DND-41 (cell line): Measurements from ENCODE around the gene VENTX.

Source experiments
- ATAC-seq: fragments of 200-7000 bp; cut with Tn5 transposase; 3 replicates; pipeline ENCODE4 v1.9.1; 2021; ENCODE audit warnings: low read depth; ENCODE audit not compliant: insufficient read depth
- DNase-seq: peaks from one replicate; pipeline ENCODE4 v3.0.0-alpha.2; 2020
- H2AFZ ChIP-seq: 2 replicates; pipeline ENCODE4 v1.6.0; 2012; ENCODE audit warnings: low read depth, low read length
- H3K27ac ChIP-seq: 2 replicates; pipeline ENCODE4 v1.5.1; 2012; ENCODE audit warnings: low read length, inconsistent platforms
- H3K27me3 ChIP-seq: fragments of 200-600 bp; sonication (generic); 2 replicates; pipeline ENCODE4 v1.6.0; 2012; ENCODE audit warnings: low read length, mild to moderate bottlenecking, inconsistent platforms; ENCODE audit not compliant: insufficient read depth, poor library complexity
- H3K36me3 ChIP-seq: 2 replicates; pipeline ENCODE4 v1.5.1; 2012; ENCODE audit warnings: low read length, inconsistent platforms; ENCODE audit not compliant: insufficient read depth
- H3K4me1 ChIP-seq: 2 replicates; pipeline ENCODE4 v1.5.1; 2012; ENCODE audit warnings: mild to moderate bottlenecking, low read length; ENCODE audit not compliant: insufficient read depth
- H3K4me2 ChIP-seq: 2 replicates; pipeline ENCODE4 v1.6.0; 2012; ENCODE audit warnings: mild to moderate bottlenecking, moderate library complexity, low read length, inconsistent platforms; ENCODE audit not compliant: insufficient read depth
- H3K4me3 ChIP-seq, 2 experiments: fragments of 200-600 bp in 1 of 2; shearing (Covaris generic) in 1 of 2; 2 replicates each; pipeline ENCODE4 v1.5.1; 2012 to 2016; ENCODE audit warnings: inconsistent platforms in 2 of 2, low read length in 2 of 2, mild to moderate bottlenecking in 2 of 2, low read depth in 1 of 2, moderate library complexity in 1 of 2
- H3K79me2 ChIP-seq: 2 replicates; pipeline ENCODE4 v1.6.0; 2012; ENCODE audit warnings: low read length, inconsistent platforms; ENCODE audit not compliant: insufficient read depth
- H3K9ac ChIP-seq: 2 replicates; pipeline ENCODE4 v1.6.0; 2012; ENCODE audit warnings: low read depth, mild to moderate bottlenecking, inconsistent platforms, low read length, moderate library complexity
- H3K9me3 ChIP-seq: 2 replicates; pipeline ENCODE4 v1.5.1; 2012; ENCODE audit warnings: low read length, moderate library complexity, mild to moderate bottlenecking, inconsistent platforms; ENCODE audit not compliant: insufficient read depth, severe bottlenecking
- H4K20me1 ChIP-seq: 2 replicates; pipeline ENCODE4 v1.6.0; 2012; ENCODE audit warnings: low read length; ENCODE audit not compliant: insufficient read depth
- EZH2 ChIP-seq: IDR thresholded peaks from 3 replicates; pipeline ENCODE4 v1.6.1; 2012; ENCODE audit warnings: borderline replicate concordance, low read depth, mild to moderate bottlenecking, moderate library complexity, low read length, inconsistent platforms; ENCODE audit not compliant: severe bottlenecking
- TF ChIP-seq, protein P1 (sequence below): IDR thresholded peaks from 2 replicates; pipeline ENCODE4 v1.5.1; 2012; ENCODE audit warnings: borderline replicate concordance, low read length, moderate library complexity, mild to moderate bottlenecking; ENCODE audit not compliant: poor library complexity, severe bottlenecking; ENCODE audit errors: extremely low read depth

The VENTX gene

DNA sequence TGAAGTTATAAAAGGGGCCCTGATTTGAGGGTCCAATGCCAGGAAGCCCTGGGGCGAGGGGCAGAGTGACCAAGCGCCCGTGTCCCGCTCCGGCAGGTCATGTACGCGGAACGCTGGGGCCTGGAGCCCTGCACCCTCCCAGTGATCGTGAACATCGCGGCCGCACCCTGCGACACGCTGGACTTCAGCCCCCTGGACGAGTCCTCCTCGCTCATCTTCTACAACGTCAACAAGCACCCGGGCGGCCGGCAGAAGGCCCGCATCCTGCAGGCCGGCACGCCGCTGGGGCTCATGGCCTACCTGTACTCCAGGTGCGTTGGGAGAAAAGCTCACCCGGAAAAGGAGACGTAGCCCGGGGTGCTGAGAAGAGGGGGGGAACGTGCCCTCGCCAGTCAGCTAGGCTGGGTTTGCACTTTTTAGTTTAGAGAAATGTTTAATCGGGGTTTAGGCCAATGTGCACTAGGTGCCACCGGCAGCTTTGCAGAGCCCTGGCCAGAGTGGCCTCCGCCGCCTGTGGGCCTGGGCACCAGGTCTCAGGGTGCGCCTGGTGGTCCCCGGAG, 30.5 kb upstream of the VENTX start:
- ATAC-seq, result no peak
- no peak for DNase-seq
- Histone ChIP-seq H3K9me3 (no peaks in the 10 kb centered on the region), H3K27me3 (no peaks in the 10 kb centered on the region), H3K4me1 (no peaks in the 10 kb centered on the region), H3K9ac (no peak overlapping the region), H4K20me1 (peaks cover 7% of the 10 kb centered on the region; the same call in 1 of the 2 replicates), H3K4me2 (no peak overlapping the region), H3K36me3 (no peaks in the 10 kb centered on the region), H2AFZ (no peak overlapping the region), H3K27ac (no peak overlapping the region), H3K4me3 (no peak overlapping the region), H3K79me2 (no peaks in the 10 kb centered on the region)
- TF ChIP-seq, protein P1, sequence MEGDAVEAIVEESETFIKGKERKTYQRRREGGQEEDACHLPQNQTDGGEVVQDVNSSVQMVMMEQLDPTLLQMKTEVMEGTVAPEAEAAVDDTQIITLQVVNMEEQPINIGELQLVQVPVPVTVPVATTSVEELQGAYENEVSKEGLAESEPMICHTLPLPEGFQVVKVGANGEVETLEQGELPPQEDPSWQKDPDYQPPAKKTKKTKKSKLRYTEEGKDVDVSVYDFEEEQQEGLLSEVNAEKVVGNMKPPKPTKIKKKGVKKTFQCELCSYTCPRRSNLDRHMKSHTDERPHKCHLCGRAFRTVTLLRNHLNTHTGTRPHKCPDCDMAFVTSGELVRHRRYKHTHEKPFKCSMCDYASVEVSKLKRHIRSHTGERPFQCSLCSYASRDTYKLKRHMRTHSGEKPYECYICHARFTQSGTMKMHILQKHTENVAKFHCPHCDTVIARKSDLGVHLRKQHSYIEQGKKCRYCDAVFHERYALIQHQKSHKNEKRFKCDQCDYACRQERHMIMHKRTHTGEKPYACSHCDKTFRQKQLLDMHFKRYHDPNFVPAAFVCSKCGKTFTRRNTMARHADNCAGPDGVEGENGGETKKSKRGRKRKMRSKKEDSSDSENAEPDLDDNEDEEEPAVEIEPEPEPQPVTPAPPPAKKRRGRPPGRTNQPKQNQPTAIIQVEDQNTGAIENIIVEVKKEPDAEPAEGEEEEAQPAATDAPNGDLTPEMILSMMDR, result no peak
- TF ChIP-seq EZH2, result no peak

DNA sequence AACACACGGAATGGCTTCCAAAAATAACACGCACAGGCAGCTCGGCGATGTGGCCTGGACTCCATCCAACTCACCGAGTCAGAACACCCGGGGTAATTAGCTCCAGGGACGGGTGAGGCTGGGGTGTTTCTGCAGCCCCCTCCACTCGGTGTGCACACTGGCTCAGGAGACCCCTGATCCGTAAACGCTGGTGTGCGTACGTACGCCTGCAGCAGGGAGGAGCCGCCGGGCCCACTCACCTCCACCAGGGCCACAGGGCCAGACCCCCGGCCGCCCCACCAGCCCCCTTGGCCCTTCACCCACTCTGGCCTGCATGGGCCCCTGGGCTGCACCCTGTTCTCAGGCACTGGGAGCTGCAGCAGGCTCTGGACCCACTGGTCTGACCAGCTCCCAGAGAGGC, 30.0 kb upstream of the VENTX start:
- H3K9ac ChIP-seq, result no peak overlapping the region
- H3K27me3 ChIP-seq, result no peaks in the 10 kb centered on the region
- H3K36me3 ChIP-seq, result no peaks in the 10 kb centered on the region
- no peak overlapping the region for H3K4me2 ChIP-seq
- H3K79me2 ChIP-seq, result no peaks in the 10 kb centered on the region
- H4K20me1 ChIP-seq, result peaks cover 7% of the 10 kb centered on the region; the same call in 1 of the 2 replicates
- no peak overlapping the region for H2AFZ ChIP-seq
- DNase-seq (no peak), ATAC-seq (no peak)
- no peak overlapping the region for H3K27ac ChIP-seq
- H3K9me3 ChIP-seq, result no peaks in the 10 kb centered on the region
- no peak overlapping the region for H3K4me3 ChIP-seq
- no peaks in the 10 kb centered on the region for H3K4me1 ChIP-seq
- TF ChIP-seq EZH2, result no peak
- TF ChIP-seq, protein P1, result no peak

DNA sequence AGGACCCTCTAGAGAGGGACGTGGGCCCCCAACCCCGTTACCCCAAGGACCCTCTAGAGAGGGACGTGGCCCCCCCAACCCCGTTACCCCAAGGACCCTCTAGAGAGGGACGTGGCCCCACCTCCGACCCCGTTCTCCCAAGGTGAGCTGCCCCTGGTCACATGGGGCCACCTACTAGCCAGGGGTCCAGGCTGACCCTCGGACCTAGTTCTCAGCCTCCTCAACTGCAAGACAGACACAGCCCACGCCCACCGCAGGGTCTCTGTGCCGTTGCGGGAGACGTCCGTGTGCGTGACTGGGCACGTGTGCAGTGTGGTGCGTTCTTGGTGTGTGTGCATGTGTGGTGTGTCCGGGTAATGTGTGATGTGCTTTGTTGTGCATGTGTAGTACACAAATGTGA, 29.2 kb upstream of the VENTX start:
- H4K20me1 ChIP-seq, result peaks cover 7% of the 10 kb centered on the region; the same call in 1 of the 2 replicates
- DNase-seq (no peak), ATAC-seq (no peak)
- no peaks in the 10 kb centered on the region for H3K27me3 ChIP-seq
- no peaks in the 10 kb centered on the region for H3K79me2 ChIP-seq
- TF ChIP-seq, protein P1, result no peak
- no peak for TF ChIP-seq EZH2
- H3K36me3 ChIP-seq, result no peaks in the 10 kb centered on the region
- H3K4me2 ChIP-seq, result no peak overlapping the region
- no peak overlapping the region for H2AFZ ChIP-seq
- no peaks in the 10 kb centered on the region for H3K9me3 ChIP-seq
- no peaks in the 10 kb centered on the region for H3K4me1 ChIP-seq
- H3K27ac ChIP-seq, result no peak overlapping the region
- H3K9ac ChIP-seq, result no peak overlapping the region
- H3K4me3 ChIP-seq, result no peak overlapping the region

DNA sequence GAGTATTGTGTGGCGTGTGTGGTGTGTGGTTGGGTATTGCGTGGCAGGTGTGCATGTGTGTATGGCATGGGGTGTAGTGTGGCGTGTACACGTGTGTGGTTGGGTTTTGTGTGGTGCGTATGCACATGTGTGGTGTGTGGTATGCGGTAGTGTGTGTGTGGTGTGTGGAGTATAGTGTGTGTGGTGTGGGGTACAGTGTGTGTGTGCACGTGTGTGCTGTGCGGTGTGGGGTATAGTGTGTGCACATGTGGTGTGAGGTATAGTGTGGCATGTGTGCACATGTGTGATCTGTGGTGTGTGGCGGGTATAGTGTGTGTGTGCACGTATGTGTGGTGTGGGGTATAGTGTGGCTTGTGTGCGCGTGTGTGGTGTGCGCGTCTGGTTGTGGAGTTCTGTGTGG, 28.5 kb upstream of the VENTX start:
- H3K27me3 ChIP-seq, result no peaks in the 10 kb centered on the region
- H3K9ac ChIP-seq, result no peak overlapping the region
- no peak for ATAC-seq
- H2AFZ ChIP-seq, result no peak overlapping the region
- no peaks in the 10 kb centered on the region for H3K79me2 ChIP-seq
- H3K4me1 ChIP-seq, result no peaks in the 10 kb centered on the region
- H3K9me3 ChIP-seq, result no peaks in the 10 kb centered on the region
- H3K4me3 ChIP-seq, result no peak overlapping the region
- no peak for DNase-seq
- H4K20me1 ChIP-seq, result peaks cover 7% of the 10 kb centered on the region; the same call in 1 of the 2 replicates
- H3K27ac ChIP-seq, result no peak overlapping the region
- TF ChIP-seq, protein P1, result no peak
- no peak for TF ChIP-seq EZH2
- no peak overlapping the region for H3K4me2 ChIP-seq
- H3K36me3 ChIP-seq, result no peaks in the 10 kb centered on the region
